Measurements from ENCODE around the gene C6orf136.

C6orf136 gene

DNA sequence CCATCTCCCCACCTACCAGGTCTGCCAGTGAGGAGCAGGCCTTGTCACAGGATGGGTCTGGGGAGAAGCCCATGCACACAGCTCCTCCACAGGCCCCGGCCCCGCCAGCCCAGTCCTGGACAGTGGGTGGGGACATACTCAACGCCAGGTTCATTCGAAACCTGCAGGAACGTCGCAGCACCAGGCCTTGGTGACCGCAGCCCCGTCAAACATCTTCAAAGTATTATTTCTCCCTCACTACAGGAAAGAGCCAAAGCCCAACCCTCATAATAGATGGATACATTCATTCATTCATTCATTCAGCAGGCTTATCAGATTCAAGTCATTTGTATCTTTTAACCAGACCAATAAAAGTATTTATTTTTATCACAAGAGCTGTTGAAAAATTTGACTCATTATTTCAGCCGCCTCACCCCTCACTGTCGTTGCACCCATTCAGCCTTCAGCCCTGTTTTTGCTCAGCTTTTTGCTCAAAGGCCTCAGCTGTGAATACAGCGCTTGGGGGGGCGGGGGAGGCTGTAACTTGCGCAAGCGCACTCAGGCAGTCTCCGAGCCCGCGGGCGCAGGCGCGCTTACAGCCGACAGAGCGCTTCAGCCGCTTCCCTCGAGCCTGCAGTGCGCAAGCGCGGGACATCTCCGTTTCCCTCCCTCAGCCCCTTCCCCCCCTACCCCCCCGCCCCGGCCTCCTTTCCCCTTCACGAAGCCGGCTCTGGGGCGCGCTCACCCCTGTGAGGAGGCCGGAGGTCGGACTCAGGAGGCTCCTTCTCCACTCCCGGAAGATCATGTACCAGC lies at the start of gene C6orf136:
C6orf136 (plus strand) TSS at position 684 of the 792 bp plus-strand sequence; CDS start at position 783, 99 bp downstream.
- TF ChIP-seq, protein P1, sequence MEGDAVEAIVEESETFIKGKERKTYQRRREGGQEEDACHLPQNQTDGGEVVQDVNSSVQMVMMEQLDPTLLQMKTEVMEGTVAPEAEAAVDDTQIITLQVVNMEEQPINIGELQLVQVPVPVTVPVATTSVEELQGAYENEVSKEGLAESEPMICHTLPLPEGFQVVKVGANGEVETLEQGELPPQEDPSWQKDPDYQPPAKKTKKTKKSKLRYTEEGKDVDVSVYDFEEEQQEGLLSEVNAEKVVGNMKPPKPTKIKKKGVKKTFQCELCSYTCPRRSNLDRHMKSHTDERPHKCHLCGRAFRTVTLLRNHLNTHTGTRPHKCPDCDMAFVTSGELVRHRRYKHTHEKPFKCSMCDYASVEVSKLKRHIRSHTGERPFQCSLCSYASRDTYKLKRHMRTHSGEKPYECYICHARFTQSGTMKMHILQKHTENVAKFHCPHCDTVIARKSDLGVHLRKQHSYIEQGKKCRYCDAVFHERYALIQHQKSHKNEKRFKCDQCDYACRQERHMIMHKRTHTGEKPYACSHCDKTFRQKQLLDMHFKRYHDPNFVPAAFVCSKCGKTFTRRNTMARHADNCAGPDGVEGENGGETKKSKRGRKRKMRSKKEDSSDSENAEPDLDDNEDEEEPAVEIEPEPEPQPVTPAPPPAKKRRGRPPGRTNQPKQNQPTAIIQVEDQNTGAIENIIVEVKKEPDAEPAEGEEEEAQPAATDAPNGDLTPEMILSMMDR (IDR thresholded peaks at IDR 0.05): no peak

GRCh38 chr6:30597315-30598144 lies 49.4 kb upstream of the C6orf136 start:
- TF ChIP-seq, protein P1 (IDR thresholded peaks at IDR 0.05): peak; percentile 65

DNA sequence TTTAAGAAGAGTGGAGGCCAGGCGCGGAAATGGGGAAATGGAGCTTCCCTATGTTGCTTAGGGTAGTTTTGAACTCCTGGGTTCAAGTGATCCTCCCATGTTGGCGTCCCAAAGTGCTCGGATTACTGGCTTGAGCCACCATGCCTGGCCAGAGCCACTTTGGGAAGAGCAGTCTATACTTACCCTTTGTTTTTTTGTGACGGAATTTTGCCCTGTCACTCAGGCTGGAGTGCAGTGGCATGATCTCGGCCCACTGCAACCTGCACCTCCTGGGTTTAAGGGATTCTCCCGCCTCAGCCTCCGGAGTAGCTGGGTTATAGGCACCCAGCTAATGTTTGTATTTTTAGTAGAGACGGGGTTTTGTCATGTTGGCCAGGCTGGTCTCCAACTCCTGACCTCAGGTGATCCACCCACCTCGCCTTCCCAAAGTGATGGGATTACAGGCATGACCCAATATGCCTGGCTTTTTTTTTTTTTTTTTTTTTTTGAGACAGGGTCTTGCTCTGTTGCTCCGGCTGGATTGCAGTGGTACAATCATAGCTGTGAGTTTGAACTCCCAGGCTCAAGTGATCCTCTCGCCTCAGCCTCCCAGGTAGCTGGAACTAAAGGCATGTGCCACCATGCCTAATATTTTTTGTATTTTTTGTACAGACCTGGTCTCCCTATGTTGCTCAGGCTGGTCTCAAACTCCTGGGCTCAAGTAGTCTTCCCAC lies 47.9 kb upstream of the C6orf136 start:
- TF ChIP-seq, protein P1 (IDR thresholded peaks at IDR 0.05): no peak

GRCh38 chr6:30599625-30600324 lies 47.2 kb upstream of the C6orf136 start:
- TF ChIP-seq, protein P1 (IDR thresholded peaks at IDR 0.05): no peak

DNA sequence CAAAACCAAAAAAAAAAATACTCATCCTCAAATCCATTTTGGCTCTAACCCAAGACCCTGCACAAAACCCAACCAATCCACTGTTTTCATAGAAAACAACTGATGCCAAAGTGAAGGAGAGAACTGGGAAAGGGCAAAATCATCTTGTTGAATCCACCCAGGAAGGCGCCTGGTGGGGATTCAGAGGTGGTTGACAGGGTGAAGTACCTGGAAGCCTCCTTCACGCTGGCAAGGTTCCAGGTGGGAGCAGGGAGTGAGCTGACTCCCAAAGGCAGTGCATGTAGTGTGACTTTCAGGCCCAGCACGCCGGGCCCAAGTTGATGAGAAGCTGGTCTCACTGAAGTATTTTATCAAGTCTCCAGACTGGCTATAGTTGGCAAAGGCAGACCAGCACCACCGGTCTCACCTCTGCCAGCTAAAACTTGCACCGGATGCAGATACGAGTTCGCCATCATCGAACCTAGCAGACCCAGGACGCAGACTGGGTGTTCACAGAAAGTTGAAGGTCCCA lies 46.4 kb upstream of the C6orf136 start:
- TF ChIP-seq, protein P1 (IDR thresholded peaks at IDR 0.05): no peak

DNA sequence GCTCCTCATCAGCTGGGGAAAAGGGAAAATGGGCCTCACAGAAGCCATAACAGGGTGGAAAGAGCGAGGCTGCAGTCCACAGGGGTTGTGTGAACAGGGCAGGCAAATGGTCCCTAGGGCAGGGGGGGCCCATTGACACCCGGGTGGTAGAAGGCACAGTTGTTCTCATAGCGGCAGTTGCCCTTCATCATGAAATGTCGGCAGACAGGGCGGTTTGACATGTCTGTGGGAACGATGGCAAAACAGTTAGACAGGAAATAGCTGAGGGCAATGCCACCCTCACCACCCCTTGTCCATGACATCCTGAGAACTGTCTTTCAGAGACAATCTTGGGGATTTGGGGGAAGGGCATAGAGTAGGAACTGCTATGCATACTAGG lies 45.5 kb upstream of the C6orf136 start:
- TF ChIP-seq, protein P1 (IDR thresholded peaks at IDR 0.05): no peak
